Measurements from ENCODE around the gene HDAC4. TPM values are rescaled to one million over a fixed set of nuclear protein-coding genes. Genes with fewer than 3 reads are reported as not detected.

HDAC4 gene
- total and polyA plus RNA-seq, 4 donors, result 2.9 to 37.2 (median 4.4) TPM

- Histone ChIP-seq H3K9ac (ENCODE audit: low read depth in 1 of 2, low read length in 2 of 2) (no peak overlapping the region), H3K9me3 (ENCODE audit: control insufficient read depth in 4 of 4, low read length in 3 of 4) (no peaks in the 10 kb centered on the region), H3K4me3 (ENCODE audit: low read depth in 1 of 3, low read length in 3 of 3) (no peak overlapping the region), H3K4me1 (ENCODE audit: control insufficient read depth in 4 of 4, insufficient read depth in 4 of 4, low read length in 3 of 4) (no peaks in the 10 kb centered on the region), H3K27me3 (ENCODE audit: control insufficient read depth in 4 of 4, insufficient read depth in 4 of 4, low read length in 3 of 4) (no peaks in the 10 kb centered on the region), H3K27ac (ENCODE audit: low read depth in 1 of 2, low read length in 2 of 2) (no peak overlapping the region), H3K36me3 (ENCODE audit: control insufficient read depth in 4 of 4, insufficient read depth in 3 of 4, low read depth in 1 of 4, low read length in 3 of 4) (no peaks in the 10 kb centered on the region)
- TF ChIP-seq HNF4A (conservative IDR thresholded peaks at IDR 0.05) (no peak), RXRA (IDR thresholded peaks at IDR 0.05) (no peak), ZBTB33 (IDR thresholded peaks at IDR 0.05) (no peak), HNF4G (IDR thresholded peaks at IDR 0.05) (no peak), JUND (IDR thresholded peaks at IDR 0.05) (no peak), FOXA1 (IDR thresholded peaks at IDR 0.05) (no peak), MAX (IDR thresholded peaks at IDR 0.05) (no peak), RAD21 (IDR thresholded peaks at IDR 0.05) (no peak), GABPA (IDR thresholded peaks at IDR 0.05 in 1 of 2, conservative IDR thresholded peaks at IDR 0.05 in 1 of 2) (no peak), CTCF (IDR thresholded peaks at IDR 0.05; ENCODE audit: low read depth, low read length, missing input control) (no peak)
- 84% methylated on average over 12 of the region's 12 CpGs for WGBS
- DNase-seq (ENCODE audit: low spot score), result no peak
Observed at GRCh38 chr2:239420082-239420481, 19.3 kb upstream of the HDAC4 start.

GRCh38 chr2:239418918-239419317 is 18.1 kb upstream of the HDAC4 start:
- Histone ChIP-seq H3K27me3 (ENCODE audit: control insufficient read depth in 4 of 4, insufficient read depth in 4 of 4, low read length in 3 of 4) (no peaks in the 10 kb centered on the region), H3K9me3 (ENCODE audit: control insufficient read depth in 4 of 4, low read length in 3 of 4) (no peaks in the 10 kb centered on the region), H3K27ac (ENCODE audit: low read depth in 1 of 2, low read length in 2 of 2) (no peak overlapping the region), H3K4me3 (ENCODE audit: low read depth in 1 of 3, low read length in 3 of 3) (no peak overlapping the region), H3K4me1 (ENCODE audit: control insufficient read depth in 4 of 4, insufficient read depth in 4 of 4, low read length in 3 of 4) (no peaks in the 10 kb centered on the region), H3K36me3 (ENCODE audit: control insufficient read depth in 4 of 4, insufficient read depth in 3 of 4, low read depth in 1 of 4, low read length in 3 of 4) (no peaks in the 10 kb centered on the region), H3K9ac (ENCODE audit: low read depth in 1 of 2, low read length in 2 of 2) (no peak overlapping the region)
- no peak for DNase-seq (ENCODE audit: low spot score)
- 89% methylated on average over 1 of the region's 1 CpG for WGBS
- TF ChIP-seq CTCF (IDR thresholded peaks at IDR 0.05; ENCODE audit: low read depth, low read length, missing input control) (no peak), SP1 (IDR thresholded peaks at IDR 0.05) (no peak), NR2F2 (IDR thresholded peaks at IDR 0.05) (no peak), JUND (IDR thresholded peaks at IDR 0.05) (no peak), FOXA2 (IDR thresholded peaks at IDR 0.05) (no peak), HNF4G (IDR thresholded peaks at IDR 0.05) (no peak), RXRA (IDR thresholded peaks at IDR 0.05) (no peak), GABPA (IDR thresholded peaks at IDR 0.05 in 1 of 2, conservative IDR thresholded peaks at IDR 0.05 in 1 of 2) (no peak), RAD21 (IDR thresholded peaks at IDR 0.05) (no peak), TAF1 (conservative IDR thresholded peaks at IDR 0.05) (no peak), REST (IDR thresholded peaks at IDR 0.05) (no peak), MAX (IDR thresholded peaks at IDR 0.05) (no peak), ZBTB33 (IDR thresholded peaks at IDR 0.05) (no peak)
